Panc1 (cell line): ENCODE results near the gene DMP1.

ENCODE experiments used
- CTCF ChIP-seq: fragments of 450-650 bp; IDR thresholded peaks from 2 replicates; pipeline ENCODE4 v1.5.1; 2017; ENCODE audit warnings: mild to moderate bottlenecking
- POLR2AphosphoS5 ChIP-seq: IDR thresholded peaks from 2 replicates; pipeline ENCODE4 v1.6.1; 2012; ENCODE audit warnings: mild to moderate bottlenecking, low read depth, low read length, moderate library complexity
- REST ChIP-seq, 2 experiments: IDR thresholded peaks; 2 replicates each; pipeline ENCODE4 v1.6.1; 2011 to 2012; ENCODE audit warnings: low read depth in 2 of 2, control low read depth in 1 of 2, low read length in 1 of 2, mild to moderate bottlenecking in 1 of 2, moderate library complexity in 1 of 2; ENCODE audit not compliant: insufficient read depth in 1 of 2
- SIN3A ChIP-seq: IDR thresholded peaks from 2 replicates; pipeline ENCODE4 v1.6.1; 2012; ENCODE audit warnings: low read depth, mild to moderate bottlenecking, low read length, moderate library complexity, borderline replicate concordance; ENCODE audit not compliant: insufficient read depth

- TF ChIP-seq POLR2AphosphoS5 (no peak), CTCF (no peak), REST (IDR thresholded peaks at IDR 0.05; ENCODE audit: insufficient read depth in 1 of 2, low read depth in 2 of 2, low read length in 1 of 2) (no peak), SIN3A (no peak)
Measured at GRCh38 chr4:87649980-87650379, at the start of gene DMP1.
